Measurements from ENCODE around the gene CGREF1.
A peak's percentile ranks its signal among the peaks of the same experiment; 100 is the strongest.

The CGREF1 gene

GRCh38 chr2:27155069-27155520, 36.2 kb upstream of the CGREF1 start:
- Histone ChIP-seq H3K27me3 (replicated peaks; ENCODE audit: insufficient read depth, low read length) (no peaks in the 10 kb centered on the region), H4K20me1 (ENCODE audit: insufficient read depth, low read length) (no peaks in the 10 kb centered on the region), H3K79me2 (ENCODE audit: low read length) (no peaks in the 10 kb centered on the region), H3F3A (ENCODE audit: insufficient read depth, low read length) (peaks cover 30% of the 10 kb centered on the region), H3K4me1 (ENCODE audit: low read length) (peaks cover 46% of the 10 kb centered on the region), H3K36me3 (replicated peaks; ENCODE audit: insufficient read depth, low read length) (no peaks in the 10 kb centered on the region), H3K27ac (ENCODE audit: low read length) (no peak overlapping the region), H3K9me2 (replicated peaks; ENCODE audit: insufficient read depth, low read length) (no peaks in the 10 kb centered on the region), H3K4me2 (ENCODE audit: low read depth, low read length) (no peak overlapping the region), H2AFZ (ENCODE audit: low read length) (no peak overlapping the region), H3K9me3 (replicated peaks; ENCODE audit: insufficient read depth, low read length) (no peaks in the 10 kb centered on the region), H3K9ac (ENCODE audit: low read length) (no peak overlapping the region), H3K4me3 (ENCODE audit: low read length) (no peak overlapping the region)
- no peak for DNase-seq
- TF ChIP-seq EZH2phosphoT487 (IDR thresholded peaks at IDR 0.05; ENCODE audit: low read length) (no peak), EZH2 (optimal IDR thresholded peaks at IDR 0.05; ENCODE audit: low read depth, low read length) (no peak)
- TF ChIP-seq, protein P1, sequence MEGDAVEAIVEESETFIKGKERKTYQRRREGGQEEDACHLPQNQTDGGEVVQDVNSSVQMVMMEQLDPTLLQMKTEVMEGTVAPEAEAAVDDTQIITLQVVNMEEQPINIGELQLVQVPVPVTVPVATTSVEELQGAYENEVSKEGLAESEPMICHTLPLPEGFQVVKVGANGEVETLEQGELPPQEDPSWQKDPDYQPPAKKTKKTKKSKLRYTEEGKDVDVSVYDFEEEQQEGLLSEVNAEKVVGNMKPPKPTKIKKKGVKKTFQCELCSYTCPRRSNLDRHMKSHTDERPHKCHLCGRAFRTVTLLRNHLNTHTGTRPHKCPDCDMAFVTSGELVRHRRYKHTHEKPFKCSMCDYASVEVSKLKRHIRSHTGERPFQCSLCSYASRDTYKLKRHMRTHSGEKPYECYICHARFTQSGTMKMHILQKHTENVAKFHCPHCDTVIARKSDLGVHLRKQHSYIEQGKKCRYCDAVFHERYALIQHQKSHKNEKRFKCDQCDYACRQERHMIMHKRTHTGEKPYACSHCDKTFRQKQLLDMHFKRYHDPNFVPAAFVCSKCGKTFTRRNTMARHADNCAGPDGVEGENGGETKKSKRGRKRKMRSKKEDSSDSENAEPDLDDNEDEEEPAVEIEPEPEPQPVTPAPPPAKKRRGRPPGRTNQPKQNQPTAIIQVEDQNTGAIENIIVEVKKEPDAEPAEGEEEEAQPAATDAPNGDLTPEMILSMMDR (IDR thresholded peaks at IDR 0.05; ENCODE audit: low read length): no peak

DNA sequence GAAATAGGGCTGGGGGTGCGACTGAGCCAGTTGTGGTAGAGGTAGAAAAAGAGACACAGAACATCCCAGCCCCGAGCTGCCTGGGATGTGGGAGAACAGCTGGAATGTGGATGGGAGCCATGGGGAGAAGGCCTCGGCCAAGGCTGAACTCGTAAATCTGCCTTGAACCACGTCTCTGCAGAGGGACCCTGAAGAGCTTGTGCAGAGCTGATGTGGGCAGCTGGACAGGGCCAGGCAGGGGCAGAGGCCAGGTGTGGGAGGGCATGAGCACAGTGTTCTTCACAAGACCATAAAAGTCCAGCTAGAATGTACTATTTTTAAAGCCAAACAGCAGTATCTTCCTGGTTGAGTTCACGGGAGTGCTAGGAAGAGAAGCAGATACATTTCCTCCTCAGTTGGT, 35.6 kb upstream of the CGREF1 start:
- no peak for TF ChIP-seq EZH2phosphoT487 (IDR thresholded peaks at IDR 0.05; ENCODE audit: low read length)
- TF ChIP-seq EZH2 (optimal IDR thresholded peaks at IDR 0.05; ENCODE audit: low read depth, low read length): no peak
- TF ChIP-seq, protein P1 (IDR thresholded peaks at IDR 0.05; ENCODE audit: low read length): no peak
- Histone ChIP-seq H3K36me3 (replicated peaks; ENCODE audit: insufficient read depth, low read length) (no peaks in the 10 kb centered on the region), H3K9me2 (replicated peaks; ENCODE audit: insufficient read depth, low read length) (no peaks in the 10 kb centered on the region), H3K9me3 (replicated peaks; ENCODE audit: insufficient read depth, low read length) (no peaks in the 10 kb centered on the region), H3K27me3 (replicated peaks; ENCODE audit: insufficient read depth, low read length) (no peaks in the 10 kb centered on the region), H3K27ac (ENCODE audit: low read length) (no peak overlapping the region), H3F3A (ENCODE audit: insufficient read depth, low read length) (peaks cover 30% of the 10 kb centered on the region), H3K4me2 (ENCODE audit: low read depth, low read length) (no peak overlapping the region), H2AFZ (ENCODE audit: low read length) (no peak overlapping the region), H3K79me2 (ENCODE audit: low read length) (no peaks in the 10 kb centered on the region), H3K4me1 (ENCODE audit: low read length) (peaks cover 46% of the 10 kb centered on the region), H3K4me3 (ENCODE audit: low read length) (no peak overlapping the region), H3K9ac (ENCODE audit: low read length) (no peak overlapping the region), H4K20me1 (ENCODE audit: insufficient read depth, low read length) (no peaks in the 10 kb centered on the region)
- DNase-seq: no peak

DNA sequence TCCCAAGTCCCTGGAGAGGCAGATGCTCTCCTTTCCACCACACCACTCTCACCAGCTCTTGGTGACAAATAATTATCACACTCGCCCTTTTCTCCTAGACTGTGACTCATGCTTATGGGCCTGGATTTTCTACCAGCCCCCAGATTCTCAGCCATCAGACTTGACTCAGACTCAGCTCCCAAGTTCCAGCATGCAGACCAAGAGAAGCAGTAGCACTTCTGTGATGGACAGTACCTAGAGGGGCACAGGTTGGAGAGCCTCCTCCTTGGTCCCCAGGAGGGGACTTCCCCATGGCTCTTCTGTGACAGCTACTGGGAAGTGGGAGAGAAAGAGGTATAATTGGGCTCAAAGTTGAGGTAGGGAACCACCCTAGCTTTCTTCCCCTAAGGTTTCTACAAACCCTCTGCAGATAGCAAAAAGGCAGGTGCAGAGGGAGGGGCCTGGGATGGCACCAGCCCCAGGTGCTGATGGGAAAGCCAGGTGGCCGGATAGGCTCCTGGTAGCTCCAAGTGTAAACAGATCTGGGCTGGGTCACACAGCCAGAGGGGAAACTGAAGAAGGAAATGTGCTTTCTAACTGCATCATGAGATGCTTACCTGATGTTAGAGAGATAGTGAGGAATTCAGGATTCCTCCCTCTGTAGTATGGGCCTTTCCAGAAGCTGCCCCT, 34.0 kb upstream of the CGREF1 start:
- Histone ChIP-seq H3K79me2 (ENCODE audit: low read length) (no peaks in the 10 kb centered on the region), H3K9ac (ENCODE audit: low read length) (peak overlapping the region; percentile 9; the same call in 1 of the 2 replicates), H3F3A (ENCODE audit: insufficient read depth, low read length) (peaks cover 30% of the 10 kb centered on the region), H3K27ac (ENCODE audit: low read length) (peak overlapping the region; percentile 74), H3K36me3 (replicated peaks; ENCODE audit: insufficient read depth, low read length) (no peaks in the 10 kb centered on the region), H3K27me3 (replicated peaks; ENCODE audit: insufficient read depth, low read length) (no peaks in the 10 kb centered on the region), H3K9me3 (replicated peaks; ENCODE audit: insufficient read depth, low read length) (no peaks in the 10 kb centered on the region), H3K4me2 (ENCODE audit: low read depth, low read length) (peak overlapping the region; percentile 36), H3K4me3 (ENCODE audit: low read length) (no peak overlapping the region), H3K9me2 (replicated peaks; ENCODE audit: insufficient read depth, low read length) (no peaks in the 10 kb centered on the region), H2AFZ (ENCODE audit: low read length) (peak overlapping the region; percentile 20), H4K20me1 (ENCODE audit: insufficient read depth, low read length) (no peaks in the 10 kb centered on the region), H3K4me1 (ENCODE audit: low read length) (peaks cover 45% of the 10 kb centered on the region)
- TF ChIP-seq, protein P1 (IDR thresholded peaks at IDR 0.05; ENCODE audit: low read length): no peak
- TF ChIP-seq EZH2phosphoT487 (IDR thresholded peaks at IDR 0.05; ENCODE audit: low read length) (no peak), EZH2 (optimal IDR thresholded peaks at IDR 0.05; ENCODE audit: low read depth, low read length) (no peak)
- DNase-seq: peak; percentile 83

Measured in MM.1S (cell line).